ENCODE data around the gene FBXO24. TPM values are rescaled to one million over a fixed set of nuclear protein-coding genes. Genes with fewer than 3 reads are reported as not detected.

Gene FBXO24
- total and polyA plus RNA-seq, 2 of the 4 experiments (the other 2 are of a cell fraction) = 0.43 to 0.54 TPM

DNA sequence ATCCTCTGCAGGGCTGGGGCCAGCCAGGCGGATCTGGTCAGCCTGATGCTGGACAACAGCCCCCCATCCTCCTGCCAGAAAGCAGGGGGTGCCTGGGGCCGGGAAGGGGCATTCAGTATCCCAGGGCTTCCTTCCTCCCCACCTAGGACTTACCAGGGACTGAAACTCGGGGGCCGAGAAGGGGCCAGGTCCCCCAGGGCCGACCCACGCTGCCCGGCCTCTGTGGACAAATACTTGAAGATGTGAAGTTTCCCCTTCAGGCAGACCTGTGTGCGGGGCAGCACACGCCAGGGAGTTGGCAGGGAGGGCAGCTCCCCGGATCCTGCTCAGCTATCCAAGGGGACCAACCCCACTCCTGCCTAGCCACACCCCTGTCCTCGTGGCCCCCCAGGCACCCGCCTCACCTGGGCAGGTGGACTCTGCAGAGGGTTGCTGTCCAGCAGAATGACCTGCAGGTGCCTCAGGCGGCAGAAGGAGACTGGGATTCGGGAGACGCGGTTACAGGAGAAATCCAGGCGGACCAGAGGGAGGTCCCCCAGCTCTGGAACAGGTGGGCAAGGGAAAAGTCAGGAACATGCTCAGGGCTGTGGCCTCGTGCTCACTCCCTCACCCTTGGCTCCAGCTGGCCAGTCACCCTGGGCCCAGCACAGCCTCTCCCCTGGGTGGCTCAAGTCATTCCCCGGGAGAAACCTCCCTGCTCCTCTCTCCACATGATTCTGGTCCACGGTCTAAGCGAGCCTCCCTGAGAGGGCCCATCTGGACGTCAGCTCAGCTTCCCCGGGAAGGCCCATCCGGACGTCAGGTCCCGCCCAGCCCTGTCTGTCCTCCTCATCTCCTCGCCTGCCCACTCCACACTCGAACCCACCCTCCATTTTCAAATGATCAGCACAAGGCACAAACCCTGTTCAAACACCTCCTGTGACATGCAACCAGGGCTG lies 7.6 kb upstream of the FBXO24 start:
- Histone ChIP-seq H3K18ac (ENCODE audit: low read depth, low read length) (no peak overlapping the region), H3K36me3 (ENCODE audit: control insufficient read depth, insufficient read depth, low read length) (peaks cover 76% of the 10 kb centered on the region), H3K23ac (ENCODE audit: low read depth, low read length) (no peak overlapping the region), H3K9ac (ENCODE audit: low read depth, low read length) (no peak overlapping the region), H2BK20ac (ENCODE audit: low read depth, low read length) (no peak overlapping the region), H3K9me3 (ENCODE audit: control insufficient read depth, insufficient read depth, low read length) (no peaks in the 10 kb centered on the region), H3K9me1 (ENCODE audit: insufficient read depth, low read length) (peaks cover 5% of the 10 kb centered on the region), H4K91ac (ENCODE audit: insufficient read depth, low read depth, low read length) (no peak overlapping the region), H3K56ac (ENCODE audit: extremely low read depth, insufficient read depth, low read length) (no peak overlapping the region), H3K4me3 (ENCODE audit: insufficient read depth, low read depth, low read length) (no peak overlapping the region), H2BK5ac (ENCODE audit: low read depth, low read length, poor library complexity, severe bottlenecking) (no peak overlapping the region), H3K4me1 (ENCODE audit: control insufficient read depth, insufficient read depth, low read length) (peaks cover 6% of the 10 kb centered on the region), H4K20me1 (ENCODE audit: insufficient read depth, low read length) (peaks cover 18% of the 10 kb centered on the region; the same call in 1 of the 2 replicates), H4K5ac (ENCODE audit: low read depth, low read length) (no peak overlapping the region), H2AK5ac (ENCODE audit: low read depth, low read length) (no peak overlapping the region), H2BK15ac (ENCODE audit: low read depth, low read length) (no peak overlapping the region), H3K4me2 (ENCODE audit: low read depth, low read length) (no peak overlapping the region), H2AK9ac (replicated peaks; ENCODE audit: low read depth, low read length, poor library complexity) (no peak overlapping the region), H3K27me3 (ENCODE audit: control insufficient read depth, insufficient read depth, low read length) (no peaks in the 10 kb centered on the region), H2BK120ac (ENCODE audit: low read depth, low read length) (no peak overlapping the region), H2AFZ (replicated peaks; ENCODE audit: low read length, poor library complexity) (no peak overlapping the region), H4K8ac (ENCODE audit: low read depth in 2 of 2, low read length in 2 of 2) (no peak overlapping the region), H3K79me1 (ENCODE audit: low read depth in 1 of 2, low read length in 2 of 2) (peaks cover 11 to 49% of the 10 kb centered on the region in 2 experiments), H3K27ac (ENCODE audit: insufficient read depth, low read length) (no peak overlapping the region), H3K4ac (ENCODE audit: low read depth, low read length) (no peak overlapping the region), H3K14ac (replicated peaks; ENCODE audit: low read depth, low read length) (no peak overlapping the region)
- in situ Hi-C loops (cut with MboI; ENCODE audit: low sequenced_read_pairs) = loop anchor here (25.0 kb wide), 1 partner anchor 284 kb away; the partner anchor contains the start of genes SLC12A9 and TRIP6
- no peak for DNase-seq
- ATAC-seq (ENCODE audit: low read depth) = no peak
- POLR2A ChIA-PET (ENCODE audit: unreplicated experiment) = no interaction called here
- dilution Hi-C loops (cut with HindIII; ENCODE audit: low sequenced_read_pairs, unreplicated experiment) = no loop called here
- no peak for TF ChIP-seq RAD21 (IDR thresholded peaks at IDR 0.05; ENCODE audit: low read length)
- no peak for TF ChIP-seq RCOR1 (IDR thresholded peaks at IDR 0.05; ENCODE audit: insufficient replicate concordance, low read length)
- TF ChIP-seq CTCF (conservative IDR thresholded peaks at IDR 0.05; ENCODE audit: low read depth, low read length) = no peak
- no peak for TF ChIP-seq SMC3 (IDR thresholded peaks at IDR 0.05; ENCODE audit: low read depth, low read length)
- no TSS peak for BruUV-seq (replicated peaks)
- 93% methylated on average over 11 of the region's 28 CpGs; no CpG with 5 or more reads in 1 of the 2 experiments for WGBS, 2 experiments (ENCODE audit: extremely low coverage in 2 of 2, insufficient read length in 1 of 2)
- CTCF ChIA-PET = no interaction called here
- intact Hi-C loops (cut with micrococcal nuclease) = no loop called here

Data from IMR-90 (cell line).